Measurements from ENCODE around the gene PLEKHG3. TPM values are rescaled to one million over a fixed set of nuclear protein-coding genes. Genes with fewer than 3 reads are reported as not detected.

PLEKHG3 gene
- total and polyA plus RNA-seq, 4 donors, result 32.1 to 53.9 (median 42.2) TPM

GRCh38 chr14:64721899-64722298 is 17.7 kb downstream of the PLEKHG3 start:
- Histone ChIP-seq H3K27ac (ENCODE audit: low read depth, low read length) (peak overlapping the region; percentile 65), H3K4me1 (ENCODE audit: control insufficient read depth, insufficient read depth, low read length) (peaks cover 61% of the 10 kb centered on the region)
- DNase-seq (ENCODE audit: low read depth in 4 of 6, low spot score in 6 of 6), result no peak

GRCh38 chr14:64722842-64723447 is 18.7 kb downstream of the PLEKHG3 start:
- Histone ChIP-seq H3K9me3 (ENCODE audit: control insufficient read depth, insufficient read depth, low read length) (no peaks in the 10 kb centered on the region), H3K27ac (ENCODE audit: low read depth, low read length) (peak overlapping the region; percentile 40), H3K27me3 (ENCODE audit: control insufficient read depth, insufficient read depth, low read length) (no peaks in the 10 kb centered on the region), H3K36me3 (ENCODE audit: control insufficient read depth, insufficient read depth, low read length) (peaks cover 6% of the 10 kb centered on the region), H3K4me3 (ENCODE audit: low read depth, low read length) (no peak overlapping the region), H3K4me1 (ENCODE audit: control insufficient read depth, insufficient read depth, low read length) (peaks cover 51% of the 10 kb centered on the region)
- 94% methylated on average over 5 of the region's 5 CpGs for WGBS (ENCODE audit: insufficient coverage)
- no peak for DNase-seq (ENCODE audit: low read depth in 4 of 6, low spot score in 6 of 6)

More at GRCh38 chr14:64721899-64722298, 17.7 kb downstream of the PLEKHG3 start:
- Histone ChIP-seq H3K4me3 (ENCODE audit: low read depth, low read length) (no peak overlapping the region), H3K27me3 (ENCODE audit: control insufficient read depth, insufficient read depth, low read length) (no peaks in the 10 kb centered on the region), H3K36me3 (ENCODE audit: control insufficient read depth, insufficient read depth, low read length) (no peaks in the 10 kb centered on the region), H3K9me3 (ENCODE audit: control insufficient read depth, insufficient read depth, low read length) (no peaks in the 10 kb centered on the region)
- WGBS (ENCODE audit: insufficient coverage), result 60% methylated on average over 4 of the region's 9 CpGs

- Histone ChIP-seq H3K4me1 (ENCODE audit: control insufficient read depth, insufficient read depth, low read length) (peaks cover 44% of the 10 kb centered on the region), H3K36me3 (ENCODE audit: control insufficient read depth, insufficient read depth, low read length) (peaks cover 16% of the 10 kb centered on the region), H3K27me3 (ENCODE audit: control insufficient read depth, insufficient read depth, low read length) (no peaks in the 10 kb centered on the region), H3K27ac (ENCODE audit: low read depth, low read length) (peak overlapping the region; percentile 65), H3K4me3 (ENCODE audit: low read depth, low read length) (no peak overlapping the region), H3K9me3 (ENCODE audit: control insufficient read depth, insufficient read depth, low read length) (no peaks in the 10 kb centered on the region)
- 33% methylated on average over 11 of the region's 15 CpGs for WGBS (ENCODE audit: insufficient coverage)
- peak in 2 of 6 donors; percentile 72 to 73 for DNase-seq (ENCODE audit: low read depth in 4 of 6, low spot score in 6 of 6)
Observed at GRCh38 chr14:64723691-64724577, 19.7 kb downstream of the PLEKHG3 start.

- peaks cover 22% of the 10 kb centered on the region for H3K36me3 ChIP-seq (ENCODE audit: control insufficient read depth, insufficient read depth, low read length)
- no peaks in the 10 kb centered on the region for H3K27me3 ChIP-seq (ENCODE audit: control insufficient read depth, insufficient read depth, low read length)
- H3K27ac ChIP-seq (ENCODE audit: low read depth, low read length), result peak overlapping the region; percentile 65
- H3K4me1 ChIP-seq (ENCODE audit: control insufficient read depth, insufficient read depth, low read length), result peaks cover 44% of the 10 kb centered on the region
- no peak overlapping the region for H3K4me3 ChIP-seq (ENCODE audit: low read depth, low read length)
- WGBS (ENCODE audit: insufficient coverage), result 91% methylated on average over 1 of the region's 1 CpG
- H3K9me3 ChIP-seq (ENCODE audit: control insufficient read depth, insufficient read depth, low read length), result no peaks in the 10 kb centered on the region
- DNase-seq (ENCODE audit: low read depth in 4 of 6, low spot score in 6 of 6), result no peak
Observed at GRCh38 chr14:64724578-64724930, 20.3 kb downstream of the PLEKHG3 start.

- Histone ChIP-seq H3K36me3 (ENCODE audit: control insufficient read depth, insufficient read depth, low read length) (peaks cover 29% of the 10 kb centered on the region), H3K27me3 (ENCODE audit: control insufficient read depth, insufficient read depth, low read length) (no peaks in the 10 kb centered on the region), H3K27ac (ENCODE audit: low read depth, low read length) (peak overlapping the region; percentile 65), H3K4me1 (ENCODE audit: control insufficient read depth, insufficient read depth, low read length) (peaks cover 43% of the 10 kb centered on the region), H3K9me3 (ENCODE audit: control insufficient read depth, insufficient read depth, low read length) (no peaks in the 10 kb centered on the region), H3K4me3 (ENCODE audit: low read depth, low read length) (no peak overlapping the region)
- 30% methylated on average over 3 of the region's 3 CpGs for WGBS (ENCODE audit: insufficient coverage)
- peak in 1 of 6 donors; percentile 27 for DNase-seq (ENCODE audit: low read depth in 4 of 6, low spot score in 6 of 6)
Observed at GRCh38 chr14:64725261-64725815, 21.1 kb downstream of the PLEKHG3 start.

- no peaks in the 10 kb centered on the region for H3K27me3 ChIP-seq (ENCODE audit: control insufficient read depth, insufficient read depth, low read length)
- peak overlapping the region; percentile 65 for H3K27ac ChIP-seq (ENCODE audit: low read depth, low read length)
- H3K36me3 ChIP-seq (ENCODE audit: control insufficient read depth, insufficient read depth, low read length), result peaks cover 35% of the 10 kb centered on the region
- no peak overlapping the region for H3K4me3 ChIP-seq (ENCODE audit: low read depth, low read length)
- 91% methylated on average over 6 of the region's 6 CpGs for WGBS (ENCODE audit: insufficient coverage)
- H3K9me3 ChIP-seq (ENCODE audit: control insufficient read depth, insufficient read depth, low read length), result no peaks in the 10 kb centered on the region
- H3K4me1 ChIP-seq (ENCODE audit: control insufficient read depth, insufficient read depth, low read length), result peaks cover 43% of the 10 kb centered on the region
- DNase-seq (ENCODE audit: low read depth in 4 of 6, low spot score in 6 of 6), result no peak
Observed at GRCh38 chr14:64725879-64726584, 21.8 kb downstream of the PLEKHG3 start.

GRCh38 chr14:64726585-64726890 is 22.3 kb downstream of the PLEKHG3 start:
- Histone ChIP-seq H3K27me3 (ENCODE audit: control insufficient read depth, insufficient read depth, low read length) (no peaks in the 10 kb centered on the region), H3K4me3 (ENCODE audit: low read depth, low read length) (no peak overlapping the region), H3K36me3 (ENCODE audit: control insufficient read depth, insufficient read depth, low read length) (peaks cover 40% of the 10 kb centered on the region), H3K27ac (ENCODE audit: low read depth, low read length) (peak overlapping the region; percentile 18), H3K4me1 (ENCODE audit: control insufficient read depth, insufficient read depth, low read length) (peaks cover 38% of the 10 kb centered on the region), H3K9me3 (ENCODE audit: control insufficient read depth, insufficient read depth, low read length) (no peaks in the 10 kb centered on the region)
- no peak for DNase-seq (ENCODE audit: low read depth in 4 of 6, low spot score in 6 of 6)
- WGBS (ENCODE audit: insufficient coverage), result 91% methylated on average over 5 of the region's 5 CpGs

- peaks cover 50% of the 10 kb centered on the region for H3K36me3 ChIP-seq (ENCODE audit: control insufficient read depth, insufficient read depth, low read length)
- H3K9me3 ChIP-seq (ENCODE audit: control insufficient read depth, insufficient read depth, low read length), result no peaks in the 10 kb centered on the region
- H3K4me3 ChIP-seq (ENCODE audit: low read depth, low read length), result no peak overlapping the region
- no peak overlapping the region for H3K27ac ChIP-seq (ENCODE audit: low read depth, low read length)
- peaks cover 28% of the 10 kb centered on the region for H3K4me1 ChIP-seq (ENCODE audit: control insufficient read depth, insufficient read depth, low read length)
- H3K27me3 ChIP-seq (ENCODE audit: control insufficient read depth, insufficient read depth, low read length), result no peaks in the 10 kb centered on the region
- WGBS (ENCODE audit: insufficient coverage), result 85% methylated on average over 22 of the region's 22 CpGs
- DNase-seq (ENCODE audit: low read depth in 4 of 6, low spot score in 6 of 6), result no peak
Observed at GRCh38 chr14:64727551-64728071, 23.4 kb downstream of the PLEKHG3 start.

- Histone ChIP-seq H3K27me3 (ENCODE audit: control insufficient read depth, insufficient read depth, low read length) (no peaks in the 10 kb centered on the region), H3K36me3 (ENCODE audit: control insufficient read depth, insufficient read depth, low read length) (peaks cover 55% of the 10 kb centered on the region), H3K4me1 (ENCODE audit: control insufficient read depth, insufficient read depth, low read length) (peaks cover 23% of the 10 kb centered on the region), H3K27ac (ENCODE audit: low read depth, low read length) (no peak overlapping the region), H3K4me3 (ENCODE audit: low read depth, low read length) (no peak overlapping the region), H3K9me3 (ENCODE audit: control insufficient read depth, insufficient read depth, low read length) (no peaks in the 10 kb centered on the region)
- WGBS (ENCODE audit: insufficient coverage), result 91% methylated on average over 5 of the region's 6 CpGs
- DNase-seq (ENCODE audit: low read depth in 4 of 6, low spot score in 6 of 6), result no peak
Observed at GRCh38 chr14:64728106-64728505, 23.9 kb downstream of the PLEKHG3 start.

Data from spinal cord (tissue), 10 donors.